ENCODE data around the gene CAD. TPM values are rescaled to one million over a fixed set of nuclear protein-coding genes. Genes with fewer than 3 reads are reported as not detected.

Gene CAD
- total RNA-seq, 4 donors from 2014 or later, result 2.7 to 10.2 (median 7.1) TPM

DNA sequence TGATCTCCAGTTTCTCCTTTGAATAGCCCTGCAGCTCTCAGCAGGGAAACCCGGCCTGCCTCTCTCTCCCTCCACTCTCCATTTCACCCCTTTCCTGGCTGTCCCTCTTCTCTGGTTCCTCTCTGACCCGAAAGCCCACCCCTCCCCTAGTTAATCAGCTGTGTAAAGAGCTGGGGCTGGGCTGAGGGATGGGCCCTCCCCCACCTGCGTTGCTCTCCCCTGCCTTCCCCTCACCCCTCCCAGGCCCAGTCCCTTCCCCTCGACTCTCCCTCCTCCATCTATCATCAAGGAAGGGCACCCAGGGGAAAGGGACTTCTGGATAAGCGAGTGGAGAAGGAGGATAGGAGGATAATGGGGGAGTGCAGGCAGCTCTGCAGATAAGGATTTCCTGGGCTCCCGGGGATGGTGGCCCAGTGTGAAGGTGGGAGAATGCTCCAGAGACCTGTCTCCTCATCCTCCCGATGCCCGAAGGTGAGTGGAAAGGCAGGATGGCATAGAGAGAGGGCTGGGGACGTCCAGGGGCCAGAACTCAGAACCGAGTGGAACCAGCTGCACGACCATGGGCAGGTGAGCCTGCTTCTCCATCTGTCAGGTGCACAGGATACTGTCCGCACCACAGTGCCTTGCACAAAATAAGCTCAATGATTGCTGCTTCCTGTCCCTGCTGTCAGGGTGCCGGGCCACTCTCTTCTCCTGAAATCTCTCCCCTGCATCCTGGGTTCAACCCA is 33.6 kb downstream of the CAD start:
- H3K27ac ChIP-seq, result no peak overlapping the region
- in situ Hi-C loops (cut with MboI; ENCODE audit: low sequenced_read_pairs in 4 of 4), result no loop called here
- H3K27me3 ChIP-seq, result no peaks in the 10 kb centered on the region
- H3K4me3 ChIP-seq, result no peak overlapping the region
- no peak for ATAC-seq
- no peaks in the 10 kb centered on the region for H3K9me3 ChIP-seq
- TF ChIP-seq, protein P1, sequence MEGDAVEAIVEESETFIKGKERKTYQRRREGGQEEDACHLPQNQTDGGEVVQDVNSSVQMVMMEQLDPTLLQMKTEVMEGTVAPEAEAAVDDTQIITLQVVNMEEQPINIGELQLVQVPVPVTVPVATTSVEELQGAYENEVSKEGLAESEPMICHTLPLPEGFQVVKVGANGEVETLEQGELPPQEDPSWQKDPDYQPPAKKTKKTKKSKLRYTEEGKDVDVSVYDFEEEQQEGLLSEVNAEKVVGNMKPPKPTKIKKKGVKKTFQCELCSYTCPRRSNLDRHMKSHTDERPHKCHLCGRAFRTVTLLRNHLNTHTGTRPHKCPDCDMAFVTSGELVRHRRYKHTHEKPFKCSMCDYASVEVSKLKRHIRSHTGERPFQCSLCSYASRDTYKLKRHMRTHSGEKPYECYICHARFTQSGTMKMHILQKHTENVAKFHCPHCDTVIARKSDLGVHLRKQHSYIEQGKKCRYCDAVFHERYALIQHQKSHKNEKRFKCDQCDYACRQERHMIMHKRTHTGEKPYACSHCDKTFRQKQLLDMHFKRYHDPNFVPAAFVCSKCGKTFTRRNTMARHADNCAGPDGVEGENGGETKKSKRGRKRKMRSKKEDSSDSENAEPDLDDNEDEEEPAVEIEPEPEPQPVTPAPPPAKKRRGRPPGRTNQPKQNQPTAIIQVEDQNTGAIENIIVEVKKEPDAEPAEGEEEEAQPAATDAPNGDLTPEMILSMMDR (IDR thresholded peaks at IDR 0.05 in 4 of 5, conservative IDR thresholded peaks at IDR 0.05 in 1 of 5), result no peak
- TF ChIP-seq POLR2A (IDR thresholded peaks at IDR 0.05), result no peak
- peaks cover 4 to 7% of the 10 kb centered on the region in 2 donors for H3K4me1 ChIP-seq
- no peak for DNase-seq
- no peaks in the 10 kb centered on the region for H3K36me3 ChIP-seq
- intact Hi-C loops (cut with DNase I; ENCODE audit: low total_unique reads), result loop anchor here (1.0 kb wide), 2 partner anchors 29 to 41 kb away; no protein-coding TSS in a partner anchor

DNA sequence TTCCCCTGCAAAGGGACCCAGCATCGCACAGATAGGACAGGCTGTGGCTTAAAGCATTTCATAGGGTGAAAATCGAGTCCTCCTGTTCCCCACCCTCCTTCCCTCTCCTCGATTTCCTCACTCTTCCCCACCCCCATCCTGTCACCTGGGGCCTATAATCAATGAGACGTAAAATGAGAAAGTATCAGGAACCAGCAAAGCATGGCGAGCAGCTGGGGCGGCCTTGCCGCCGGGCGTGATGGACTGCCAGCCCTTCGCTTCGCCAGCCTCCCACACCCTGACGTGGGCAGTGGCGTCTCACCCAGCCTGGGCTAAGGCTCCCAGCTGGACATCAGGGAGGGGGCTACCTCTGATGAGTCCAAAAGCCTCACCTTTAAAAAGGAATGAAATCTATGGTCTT is 34.6 kb downstream of the CAD start:
- no peak for TF ChIP-seq POLR2A (IDR thresholded peaks at IDR 0.05)
- TF ChIP-seq, protein P1 (IDR thresholded peaks at IDR 0.05 in 4 of 5, conservative IDR thresholded peaks at IDR 0.05 in 1 of 5), result no peak
- in situ Hi-C loops (cut with MboI; ENCODE audit: low sequenced_read_pairs in 4 of 4) (no loop called here), intact Hi-C loops (cut with DNase I; ENCODE audit: low total_unique reads) (no loop called here)
- ATAC-seq (no peak), DNase-seq (no peak)
- Histone ChIP-seq H3K36me3 (no peaks in the 10 kb centered on the region), H3K27me3 (no peaks in the 10 kb centered on the region), H3K4me3 (no peak overlapping the region), H3K27ac (no peak overlapping the region), H3K9me3 (no peaks in the 10 kb centered on the region), H3K4me1 (no peaks in the 10 kb centered on the region)

DNA sequence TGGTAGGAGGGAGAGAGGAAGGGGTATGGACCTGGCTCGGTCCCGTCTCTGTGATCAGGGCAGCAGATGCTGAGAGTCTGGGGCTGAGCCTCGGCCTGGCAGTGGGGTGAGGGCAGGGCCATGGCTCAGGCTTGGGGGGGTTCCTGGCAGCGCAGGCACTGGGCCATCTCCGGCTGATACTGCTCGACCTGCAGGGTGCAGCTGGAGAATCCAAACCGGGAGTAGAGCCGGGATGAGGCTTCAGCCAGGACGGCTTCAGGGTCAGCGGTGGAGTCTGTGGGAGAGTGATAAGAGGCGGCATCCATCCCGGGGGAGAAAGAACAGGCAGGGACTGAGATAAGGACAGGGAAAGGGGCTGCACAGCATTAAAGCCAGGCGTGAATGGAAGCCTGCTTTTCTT is 38.0 kb downstream of the CAD start:
- H3K36me3 ChIP-seq, result no peaks in the 10 kb centered on the region
- in situ Hi-C loops (cut with MboI; ENCODE audit: low sequenced_read_pairs in 4 of 4) (no loop called here), intact Hi-C loops (cut with DNase I; ENCODE audit: low total_unique reads) (no loop called here)
- DNase-seq (no peak), ATAC-seq (no peak)
- H3K27me3 ChIP-seq, result peaks cover 6 to 20% (median 15%) of the 10 kb centered on the region in 3 donors
- no peaks in the 10 kb centered on the region for H3K4me1 ChIP-seq
- H3K9me3 ChIP-seq, result no peaks in the 10 kb centered on the region
- no peak overlapping the region for H3K27ac ChIP-seq
- no peak overlapping the region for H3K4me3 ChIP-seq
- TF ChIP-seq POLR2A (IDR thresholded peaks at IDR 0.05), result no peak
- TF ChIP-seq, protein P1 (IDR thresholded peaks at IDR 0.05 in 4 of 5, conservative IDR thresholded peaks at IDR 0.05 in 1 of 5), result no peak

DNA sequence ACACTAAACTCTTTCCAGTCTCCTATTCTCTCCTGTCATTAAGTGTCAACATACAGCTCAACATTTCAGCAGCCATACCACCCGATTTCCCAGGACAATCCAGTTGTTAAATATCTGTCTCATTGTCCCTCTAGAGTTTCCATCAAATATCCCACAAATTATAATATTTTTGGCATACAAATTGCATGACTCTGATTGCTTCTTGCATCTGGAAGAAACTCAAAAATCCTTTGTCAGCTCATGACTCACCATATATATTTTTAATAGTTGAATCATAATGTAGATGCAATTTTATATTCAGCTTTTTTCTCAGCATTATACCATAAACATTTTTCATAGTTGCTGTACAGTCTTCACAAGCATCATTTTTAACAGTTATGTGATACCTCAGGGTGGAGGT is 38.5 kb downstream of the CAD start:
- DNase-seq (no peak), ATAC-seq (no peak)
- Histone ChIP-seq H3K36me3 (no peaks in the 10 kb centered on the region), H3K27me3 (peaks cover 11 to 25% (median 19%) of the 10 kb centered on the region in 3 donors), H3K4me1 (no peaks in the 10 kb centered on the region), H3K27ac (no peak overlapping the region), H3K9me3 (no peaks in the 10 kb centered on the region), H3K4me3 (no peak overlapping the region)
- intact Hi-C loops (cut with DNase I; ENCODE audit: low total_unique reads) (no loop called here), in situ Hi-C loops (cut with MboI; ENCODE audit: low sequenced_read_pairs in 4 of 4) (no loop called here)
- TF ChIP-seq, protein P1 (IDR thresholded peaks at IDR 0.05 in 4 of 5, conservative IDR thresholded peaks at IDR 0.05 in 1 of 5), result no peak
- no peak for TF ChIP-seq POLR2A (IDR thresholded peaks at IDR 0.05)
